Measurements from ENCODE around the gene MBL2. TPM values are rescaled to one million over a fixed set of nuclear protein-coding genes. Genes with fewer than 3 reads are reported as not detected.

The MBL2 gene
- polyA plus RNA-seq, 1 donor from 2014 or later: not detected

DNA sequence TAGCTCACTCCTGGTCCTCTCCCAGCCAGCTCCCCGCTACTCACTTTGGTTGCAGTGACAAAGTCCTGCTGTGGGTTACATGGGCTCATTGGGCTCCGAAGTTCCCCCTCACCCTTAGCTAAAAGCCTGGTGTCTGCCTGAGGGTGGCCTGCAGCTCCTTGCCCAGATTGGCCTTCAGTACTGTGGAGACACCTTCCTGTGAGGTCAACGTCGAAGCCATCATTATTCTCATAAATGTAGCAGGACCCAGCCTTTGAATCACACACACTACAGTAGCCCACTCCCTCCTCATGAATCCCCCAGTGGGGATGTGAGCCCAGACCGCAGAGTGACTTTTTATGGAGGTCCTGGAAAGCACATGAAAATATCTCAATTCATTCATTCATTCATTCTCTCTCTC is 10.5 kb downstream of the MBL2 start:
- H3K9me3 ChIP-seq (ENCODE audit: low read length): no peaks in the 10 kb centered on the region
- H4K20me1 ChIP-seq (ENCODE audit: insufficient read depth): no peaks in the 10 kb centered on the region

DNA sequence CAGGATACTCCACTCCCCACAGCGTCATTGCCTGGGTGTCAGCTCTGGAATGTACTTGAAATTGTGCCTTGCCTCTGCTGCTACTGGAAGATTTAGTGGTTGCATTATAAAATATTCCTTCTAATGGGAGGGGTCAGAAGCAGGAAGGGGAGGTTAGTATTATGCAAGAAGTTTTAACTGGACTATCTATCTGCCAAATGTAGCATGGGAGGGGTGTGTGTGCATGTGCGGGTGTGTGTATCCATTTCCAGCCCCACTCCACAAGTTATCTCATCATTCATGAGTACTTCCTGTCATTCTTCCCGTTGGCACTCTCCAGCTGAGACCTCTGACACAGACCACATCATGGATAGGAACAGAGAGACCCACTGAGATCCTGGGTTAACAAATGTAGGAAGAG is 13.4 kb downstream of the MBL2 start:
- no peaks in the 10 kb centered on the region for H3K9me3 ChIP-seq (ENCODE audit: low read length)
- H3K4me2 ChIP-seq (ENCODE audit: low read length): no peak overlapping the region
- no peaks in the 10 kb centered on the region for H3F3A ChIP-seq (ENCODE audit: insufficient read depth, low read length, poor library complexity, severe bottlenecking)
- no peaks in the 10 kb centered on the region for H3K9me2 ChIP-seq (ENCODE audit: insufficient read depth, low read length)
- H4K20me1 ChIP-seq (ENCODE audit: insufficient read depth): no peaks in the 10 kb centered on the region
- no peaks in the 10 kb centered on the region for H3K27me3 ChIP-seq (ENCODE audit: insufficient read depth, low read depth, low read length)
- no peak overlapping the region for H3K27ac ChIP-seq (ENCODE audit: low read length)
- H3K36me3 ChIP-seq (ENCODE audit: insufficient read depth, low read length): no peaks in the 10 kb centered on the region
- H3K4me3 ChIP-seq (ENCODE audit: low read length): no peak overlapping the region
- H3K9ac ChIP-seq (ENCODE audit: low read length): no peak overlapping the region
- no peaks in the 10 kb centered on the region for H3K79me2 ChIP-seq (replicated peaks; ENCODE audit: insufficient read depth, low read length)
- H2AFZ ChIP-seq (ENCODE audit: low read depth, low read length): no peak overlapping the region
- TF ChIP-seq, protein P1, sequence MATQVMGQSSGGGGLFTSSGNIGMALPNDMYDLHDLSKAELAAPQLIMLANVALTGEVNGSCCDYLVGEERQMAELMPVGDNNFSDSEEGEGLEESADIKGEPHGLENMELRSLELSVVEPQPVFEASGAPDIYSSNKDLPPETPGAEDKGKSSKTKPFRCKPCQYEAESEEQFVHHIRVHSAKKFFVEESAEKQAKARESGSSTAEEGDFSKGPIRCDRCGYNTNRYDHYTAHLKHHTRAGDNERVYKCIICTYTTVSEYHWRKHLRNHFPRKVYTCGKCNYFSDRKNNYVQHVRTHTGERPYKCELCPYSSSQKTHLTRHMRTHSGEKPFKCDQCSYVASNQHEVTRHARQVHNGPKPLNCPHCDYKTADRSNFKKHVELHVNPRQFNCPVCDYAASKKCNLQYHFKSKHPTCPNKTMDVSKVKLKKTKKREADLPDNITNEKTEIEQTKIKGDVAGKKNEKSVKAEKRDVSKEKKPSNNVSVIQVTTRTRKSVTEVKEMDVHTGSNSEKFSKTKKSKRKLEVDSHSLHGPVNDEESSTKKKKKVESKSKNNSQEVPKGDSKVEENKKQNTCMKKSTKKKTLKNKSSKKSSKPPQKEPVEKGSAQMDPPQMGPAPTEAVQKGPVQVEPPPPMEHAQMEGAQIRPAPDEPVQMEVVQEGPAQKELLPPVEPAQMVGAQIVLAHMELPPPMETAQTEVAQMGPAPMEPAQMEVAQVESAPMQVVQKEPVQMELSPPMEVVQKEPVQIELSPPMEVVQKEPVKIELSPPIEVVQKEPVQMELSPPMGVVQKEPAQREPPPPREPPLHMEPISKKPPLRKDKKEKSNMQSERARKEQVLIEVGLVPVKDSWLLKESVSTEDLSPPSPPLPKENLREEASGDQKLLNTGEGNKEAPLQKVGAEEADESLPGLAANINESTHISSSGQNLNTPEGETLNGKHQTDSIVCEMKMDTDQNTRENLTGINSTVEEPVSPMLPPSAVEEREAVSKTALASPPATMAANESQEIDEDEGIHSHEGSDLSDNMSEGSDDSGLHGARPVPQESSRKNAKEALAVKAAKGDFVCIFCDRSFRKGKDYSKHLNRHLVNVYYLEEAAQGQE (IDR thresholded peaks at IDR 0.05; ENCODE audit: borderline replicate concordance): no peak
- TF ChIP-seq SMC3 (conservative IDR thresholded peaks at IDR 0.05; ENCODE audit: poor library complexity) (no peak), POLR2AphosphoS5 (IDR thresholded peaks at IDR 0.05) (no peak), RAD21 (conservative IDR thresholded peaks at IDR 0.05) (no peak), MXI1 (conservative IDR thresholded peaks at IDR 0.05; ENCODE audit: poor library complexity, severe bottlenecking) (no peak), TAF1 (IDR thresholded peaks at IDR 0.05; ENCODE audit: low read depth) (no peak)

More for the DNA sequence above, 10.5 kb downstream of the MBL2 start:
- no peak overlapping the region for H2AFZ ChIP-seq (ENCODE audit: low read depth, low read length)
- H3K9ac ChIP-seq (ENCODE audit: low read length): no peak overlapping the region
- H3F3A ChIP-seq (ENCODE audit: insufficient read depth, low read length, poor library complexity, severe bottlenecking): no peaks in the 10 kb centered on the region
- TF ChIP-seq, protein P2, sequence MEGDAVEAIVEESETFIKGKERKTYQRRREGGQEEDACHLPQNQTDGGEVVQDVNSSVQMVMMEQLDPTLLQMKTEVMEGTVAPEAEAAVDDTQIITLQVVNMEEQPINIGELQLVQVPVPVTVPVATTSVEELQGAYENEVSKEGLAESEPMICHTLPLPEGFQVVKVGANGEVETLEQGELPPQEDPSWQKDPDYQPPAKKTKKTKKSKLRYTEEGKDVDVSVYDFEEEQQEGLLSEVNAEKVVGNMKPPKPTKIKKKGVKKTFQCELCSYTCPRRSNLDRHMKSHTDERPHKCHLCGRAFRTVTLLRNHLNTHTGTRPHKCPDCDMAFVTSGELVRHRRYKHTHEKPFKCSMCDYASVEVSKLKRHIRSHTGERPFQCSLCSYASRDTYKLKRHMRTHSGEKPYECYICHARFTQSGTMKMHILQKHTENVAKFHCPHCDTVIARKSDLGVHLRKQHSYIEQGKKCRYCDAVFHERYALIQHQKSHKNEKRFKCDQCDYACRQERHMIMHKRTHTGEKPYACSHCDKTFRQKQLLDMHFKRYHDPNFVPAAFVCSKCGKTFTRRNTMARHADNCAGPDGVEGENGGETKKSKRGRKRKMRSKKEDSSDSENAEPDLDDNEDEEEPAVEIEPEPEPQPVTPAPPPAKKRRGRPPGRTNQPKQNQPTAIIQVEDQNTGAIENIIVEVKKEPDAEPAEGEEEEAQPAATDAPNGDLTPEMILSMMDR (IDR thresholded peaks at IDR 0.05; ENCODE audit: poor library complexity, severe bottlenecking): no peak
- TF ChIP-seq SMC3 (conservative IDR thresholded peaks at IDR 0.05; ENCODE audit: poor library complexity) (no peak), RAD21 (conservative IDR thresholded peaks at IDR 0.05) (no peak), POLR2AphosphoS5 (IDR thresholded peaks at IDR 0.05) (no peak), EP300 (conservative IDR thresholded peaks at IDR 0.05; ENCODE audit: poor library complexity, severe bottlenecking) (no peak), TAF1 (IDR thresholded peaks at IDR 0.05; ENCODE audit: low read depth) (no peak), MXI1 (conservative IDR thresholded peaks at IDR 0.05; ENCODE audit: poor library complexity, severe bottlenecking) (no peak), EZH2 (IDR thresholded peaks at IDR 0.05; ENCODE audit: borderline replicate concordance, insufficient read depth, low read length, poor library complexity, severe bottlenecking) (no peak)
- TF ChIP-seq, protein P1 (IDR thresholded peaks at IDR 0.05; ENCODE audit: borderline replicate concordance): no peak
- no peak overlapping the region for H3K4me2 ChIP-seq (ENCODE audit: low read length)
- H3K4me3 ChIP-seq (ENCODE audit: low read length): no peak overlapping the region
- H3K79me2 ChIP-seq (replicated peaks; ENCODE audit: insufficient read depth, low read length): no peaks in the 10 kb centered on the region
- no peaks in the 10 kb centered on the region for H3K9me2 ChIP-seq (ENCODE audit: insufficient read depth, low read length)
- no peak overlapping the region for H3K27ac ChIP-seq (ENCODE audit: low read length)
- no peaks in the 10 kb centered on the region for H3K36me3 ChIP-seq (ENCODE audit: insufficient read depth, low read length)
- no peaks in the 10 kb centered on the region for H3K27me3 ChIP-seq (ENCODE audit: insufficient read depth, low read depth, low read length)

Measured in neural cell (in vitro differentiated cells).